ENCODE results near the gene ANO2.

Gene ANO2

DNA sequence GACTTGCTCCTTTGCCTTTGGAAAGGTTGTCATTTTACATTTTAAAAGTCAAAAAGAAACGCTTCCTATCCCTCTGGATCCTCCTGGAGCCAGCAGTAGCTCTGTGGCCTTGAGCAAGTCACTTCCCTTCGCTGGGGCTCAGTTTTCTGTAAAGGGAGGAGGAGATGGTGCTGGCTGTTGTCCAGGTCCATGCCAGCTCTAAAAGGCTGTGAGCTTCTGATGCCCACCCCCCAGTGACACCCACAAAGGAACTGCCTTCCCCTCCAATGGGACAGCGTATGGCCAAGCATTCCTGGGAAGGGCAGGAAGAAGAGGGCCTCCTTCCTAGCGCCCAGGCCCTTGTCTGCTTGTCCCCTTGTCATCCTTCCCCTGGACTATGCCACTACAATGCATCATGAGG, 431.7 kb downstream of the ANO2 start:
- H3K36me3 ChIP-seq (ENCODE audit: control insufficient read depth, insufficient read depth, low read length) = no peaks in the 10 kb centered on the region
- TF ChIP-seq, protein P1, sequence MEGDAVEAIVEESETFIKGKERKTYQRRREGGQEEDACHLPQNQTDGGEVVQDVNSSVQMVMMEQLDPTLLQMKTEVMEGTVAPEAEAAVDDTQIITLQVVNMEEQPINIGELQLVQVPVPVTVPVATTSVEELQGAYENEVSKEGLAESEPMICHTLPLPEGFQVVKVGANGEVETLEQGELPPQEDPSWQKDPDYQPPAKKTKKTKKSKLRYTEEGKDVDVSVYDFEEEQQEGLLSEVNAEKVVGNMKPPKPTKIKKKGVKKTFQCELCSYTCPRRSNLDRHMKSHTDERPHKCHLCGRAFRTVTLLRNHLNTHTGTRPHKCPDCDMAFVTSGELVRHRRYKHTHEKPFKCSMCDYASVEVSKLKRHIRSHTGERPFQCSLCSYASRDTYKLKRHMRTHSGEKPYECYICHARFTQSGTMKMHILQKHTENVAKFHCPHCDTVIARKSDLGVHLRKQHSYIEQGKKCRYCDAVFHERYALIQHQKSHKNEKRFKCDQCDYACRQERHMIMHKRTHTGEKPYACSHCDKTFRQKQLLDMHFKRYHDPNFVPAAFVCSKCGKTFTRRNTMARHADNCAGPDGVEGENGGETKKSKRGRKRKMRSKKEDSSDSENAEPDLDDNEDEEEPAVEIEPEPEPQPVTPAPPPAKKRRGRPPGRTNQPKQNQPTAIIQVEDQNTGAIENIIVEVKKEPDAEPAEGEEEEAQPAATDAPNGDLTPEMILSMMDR (IDR thresholded peaks at IDR 0.05; ENCODE audit: insufficient read depth, low read length, poor library complexity, severe bottlenecking) = no peak
- DNase-seq (ENCODE audit: extremely low read depth, insufficient read length) = no peak
- no peak overlapping the region for H3K4me3 ChIP-seq (replicated peaks; ENCODE audit: low read depth, low read length)
- H3K27me3 ChIP-seq (replicated peaks; ENCODE audit: control insufficient read depth, insufficient read depth, low read length) = peaks cover 2% of the 10 kb centered on the region

Data from GM06990 (cell line).